Muscle layer of duodenum (tissue), 2 donors: Measurements from ENCODE around the gene CEP76.
"Not testable (repeated sequence)": the region's sequence is repeated elsewhere in the genome, so short reads cannot be mapped to it uniquely, and the experiment has no call there.

Source experiments
- H3K27ac ChIP-seq: one replicate; pipeline ENCODE4 v1.7.0; 2013; ENCODE audit warnings: mild to moderate bottlenecking, low read length
- H3K27me3 ChIP-seq: one replicate; pipeline ENCODE4 v1.7.0; 2013; ENCODE audit warnings: low read depth, mild to moderate bottlenecking, control low read depth, low read length
- H3K36me3 ChIP-seq, 2 donors: one replicate each; pipeline ENCODE4 v1.7.0; 2013; ENCODE audit warnings: low read length in 2 of 2, control low read depth in 1 of 2, mild to moderate bottlenecking in 1 of 2; ENCODE audit not compliant: insufficient read depth in 2 of 2, control insufficient read depth in 1 of 2
- H3K4me1 ChIP-seq, 2 donors: one replicate each; pipeline ENCODE4 v1.7.0; 2013; ENCODE audit warnings: low read length in 2 of 2, mild to moderate bottlenecking in 2 of 2, control low read depth in 1 of 2, moderate library complexity in 1 of 2; ENCODE audit not compliant: insufficient read depth in 2 of 2, control insufficient read depth in 1 of 2
- H3K4me3 ChIP-seq, 2 donors: one replicate each; pipeline ENCODE4 v1.7.0; 2013; ENCODE audit warnings: low read length in 2 of 2, low read depth in 1 of 2, mild to moderate bottlenecking in 1 of 2
- H3K9me3 ChIP-seq, 2 donors: one replicate each; pipeline ENCODE4 v1.7.0; 2013; ENCODE audit warnings: low read length in 2 of 2, control low read depth in 1 of 2, mild to moderate bottlenecking in 1 of 2; ENCODE audit not compliant: control insufficient read depth in 1 of 2
- donor health status: healthy.

Gene CEP76

GRCh38 chr18:12657684-12658425 lies 44.7 kb downstream of the CEP76 start, which contains the start of gene SPIRE1:
TSS of gene SPIRE1 (minus strand) at chr18:12658107. CDS start at chr18:12657866, 241 bp downstream.
- H3K27ac ChIP-seq, result peak within 1 kb of the TSS; percentile 80
- peaks cover 7% of the 10 kb centered on the region in 2 donors for H3K4me1 ChIP-seq
- H3K27me3 ChIP-seq, result no peaks in the 10 kb centered on the region
- H3K36me3 ChIP-seq, result no peaks in the 10 kb centered on the region
- no peaks in the 10 kb centered on the region for H3K9me3 ChIP-seq
- peak within 1 kb of the TSS; percentile 74 for H3K4me3 ChIP-seq

GRCh38 chr18:12656938-12657683 lies 45.4 kb downstream of the CEP76 start:
- Histone ChIP-seq H3K4me3 (peak overlapping the region; percentile 74), H3K36me3 (no peaks in the 10 kb centered on the region), H3K4me1 (peaks cover 7% of the 10 kb centered on the region in 2 donors), H3K27me3 (no peaks in the 10 kb centered on the region), H3K27ac (peak overlapping the region; percentile 80), H3K9me3 (no peaks in the 10 kb centered on the region)

- peaks cover 7% of the 10 kb centered on the region in 2 donors for H3K4me1 ChIP-seq
- H3K27ac ChIP-seq, result peak overlapping the region; percentile 80
- no peaks in the 10 kb centered on the region for H3K27me3 ChIP-seq
- no peaks in the 10 kb centered on the region for H3K36me3 ChIP-seq
- peak overlapping the region; percentile 74 for H3K4me3 ChIP-seq
- no peaks in the 10 kb centered on the region for H3K9me3 ChIP-seq
Observed at GRCh38 chr18:12656605-12656937, 46.0 kb downstream of the CEP76 start.

DNA sequence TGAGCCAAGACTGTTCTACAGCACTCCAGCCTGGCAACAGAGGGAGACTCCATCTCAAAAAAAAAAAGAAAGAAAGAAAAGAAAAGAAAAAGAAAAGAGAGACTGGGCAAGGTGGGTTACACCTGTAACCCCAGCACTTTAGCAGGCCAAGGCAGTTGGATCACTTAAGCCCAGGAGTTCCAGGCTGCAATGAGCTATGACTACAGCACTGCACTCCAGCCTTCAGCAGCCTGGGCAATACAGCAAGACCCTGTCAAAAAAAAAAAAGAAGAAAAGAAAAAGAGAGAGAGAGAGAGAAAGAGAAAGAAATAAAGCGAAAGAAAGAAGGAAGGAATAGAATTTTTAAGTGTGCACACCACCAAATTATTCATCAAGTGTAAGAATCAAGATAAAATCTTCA lies 47.6 kb downstream of the CEP76 start:
- Histone ChIP-seq H3K9me3 (no peaks in the 10 kb centered on the region), H3K4me3 (no peak overlapping the region), H3K27me3 (no peaks in the 10 kb centered on the region), H3K36me3 (no peaks in the 10 kb centered on the region), H3K4me1 (peaks cover 7% of the 10 kb centered on the region in 2 donors), H3K27ac (no peak overlapping the region)

- Histone ChIP-seq H3K9me3 (no peaks in the 10 kb centered on the region), H3K4me1 (peaks cover 4 to 7% of the 10 kb centered on the region in 2 donors), H3K27ac (no peak overlapping the region), H3K27me3 (no peaks in the 10 kb centered on the region), H3K36me3 (no peaks in the 10 kb centered on the region), H3K4me3 (no peak overlapping the region)
Observed at GRCh38 chr18:12652861-12653401, 49.6 kb downstream of the CEP76 start.

GRCh38 chr18:12651651-12652050 lies 50.9 kb downstream of the CEP76 start:
- Histone ChIP-seq H3K27ac (no peak overlapping the region), H3K36me3 (no peaks in the 10 kb centered on the region), H3K4me1 (peaks cover 3 to 5% of the 10 kb centered on the region in 2 donors), H3K27me3 (no peaks in the 10 kb centered on the region), H3K9me3 (no peaks in the 10 kb centered on the region), H3K4me3 (no peak overlapping the region)

DNA sequence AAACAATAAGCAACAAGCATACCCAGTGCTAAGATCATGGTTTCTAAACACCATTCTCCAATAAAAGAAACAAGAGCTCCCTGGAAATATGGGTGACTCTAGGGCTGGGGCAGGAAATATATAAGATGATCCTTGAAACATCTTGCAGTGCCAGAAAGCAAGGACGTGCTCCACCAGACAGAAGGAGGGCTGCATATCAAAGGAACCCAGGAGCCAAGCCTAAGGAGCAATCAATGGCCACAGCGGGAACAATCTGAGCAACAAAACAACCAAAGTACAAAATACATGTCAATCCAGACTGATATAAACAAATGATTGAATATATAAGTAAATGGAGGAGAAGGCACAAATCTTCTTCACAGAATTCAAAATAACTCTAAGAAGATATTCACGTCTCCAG lies 54.8 kb downstream of the CEP76 start:
- Histone ChIP-seq H3K27ac (no peak overlapping the region), H3K4me1 (peaks cover 4% of the 10 kb centered on the region in 2 donors), H3K9me3 (no peaks in the 10 kb centered on the region), H3K36me3 (no peaks in the 10 kb centered on the region), H3K4me3 (no peak overlapping the region), H3K27me3 (no peaks in the 10 kb centered on the region)

DNA sequence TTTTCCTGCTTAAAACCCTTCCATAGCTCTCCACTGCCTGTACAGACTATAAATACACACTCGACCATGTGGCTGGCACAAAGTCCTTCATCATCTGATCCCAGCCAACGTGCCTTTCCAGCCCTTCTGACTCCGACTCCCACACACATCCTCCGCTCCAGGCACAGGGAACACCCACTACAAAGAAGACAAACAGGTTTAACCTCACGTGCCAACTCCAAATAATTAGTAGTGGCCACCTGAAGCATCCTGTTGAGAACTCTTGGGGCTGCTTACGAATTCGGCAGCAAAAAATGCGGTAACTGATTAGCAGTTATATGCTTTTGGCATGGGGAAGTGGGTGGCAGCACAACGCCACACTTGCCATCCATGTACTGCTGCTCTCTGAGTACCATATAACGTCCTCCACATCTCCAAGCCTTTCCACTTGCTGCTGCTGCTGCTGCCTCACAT lies 56.7 kb downstream of the CEP76 start:
- no peak overlapping the region for H3K4me3 ChIP-seq

GRCh38 chr18:12645254-12645653 lies 57.3 kb downstream of the CEP76 start:
- no peak overlapping the region for H3K27ac ChIP-seq

More for the DNA sequence above, 56.7 kb downstream of the CEP76 start:
- H3K27me3 ChIP-seq, result no peaks in the 10 kb centered on the region
- peaks cover 4% of the 10 kb centered on the region in 2 donors for H3K4me1 ChIP-seq
- H3K36me3 ChIP-seq, result no peaks in the 10 kb centered on the region
- no peak overlapping the region for H3K27ac ChIP-seq
- no peaks in the 10 kb centered on the region for H3K9me3 ChIP-seq

GRCh38 chr18:12643756-12644155 lies 58.8 kb downstream of the CEP76 start:
- H3K27ac ChIP-seq, H3K9me3 ChIP-seq, H3K4me3 ChIP-seq, H3K36me3 ChIP-seq, H3K27me3 ChIP-seq, H3K4me1 ChIP-seq: not testable (repeated sequence)

More at GRCh38 chr18:12645254-12645653, 57.3 kb downstream of the CEP76 start:
- Histone ChIP-seq H3K4me1 (peaks cover 4% of the 10 kb centered on the region in 2 donors), H3K4me3 (no peak overlapping the region), H3K27me3 (no peaks in the 10 kb centered on the region), H3K9me3 (no peaks in the 10 kb centered on the region), H3K36me3 (no peaks in the 10 kb centered on the region)

- H3K9me3 ChIP-seq, result no peaks in the 10 kb centered on the region
- H3K27me3 ChIP-seq, result no peaks in the 10 kb centered on the region
- peaks cover 4% of the 10 kb centered on the region in 2 donors for H3K4me1 ChIP-seq
- H3K27ac ChIP-seq, result no peak overlapping the region
- H3K4me3 ChIP-seq, result no peak overlapping the region
- H3K36me3 ChIP-seq, result no peaks in the 10 kb centered on the region
Observed at GRCh38 chr18:12640881-12641200, 61.7 kb downstream of the CEP76 start.
